ENCODE results near the gene P4HB. TPM values are rescaled to one million over a fixed set of nuclear protein-coding genes. Genes with fewer than 3 reads are reported as not detected.
A peak's percentile ranks its signal among the peaks of the same experiment; 100 is the strongest.

P4HB gene
- total and polyA plus RNA-seq, 12 donors: 546 to 2,717 (median 934) TPM

GRCh38 chr17:81813861-81814683 lies 46.3 kb downstream of the P4HB start:
- WGBS, 4 donors: 88 to 91% (median 90%) methylated on average over 15 to 41 of the region's 41 CpGs
- Histone ChIP-seq H3K4me3 (no peak overlapping the region), H3K27me3 (peaks cover 7% of the 10 kb centered on the region), H3K9me3 (replicated peaks in 1 of 3) (no peaks in the 10 kb centered on the region), H3K27ac (no peak overlapping the region), H3K36me3 (replicated peaks in 1 of 2) (no peaks in the 10 kb centered on the region), H3K4me1 (replicated peaks in 1 of 2) (no peaks in the 10 kb centered on the region)
- no peak for DNase-seq
- intact Hi-C loops (cut with DNase I): no loop called here
- TF ChIP-seq CTCF (IDR thresholded peaks at IDR 0.05): no peak

GRCh38 chr17:81813371-81813684 lies 47.0 kb downstream of the P4HB start:
- no peak for TF ChIP-seq CTCF (IDR thresholded peaks at IDR 0.05)
- TF ChIP-seq POLR2A (IDR thresholded peaks at IDR 0.05): no peak
- intact Hi-C loops (cut with DNase I): no loop called here
- 82 to 91% (median 89%) methylated on average over 14 to 15 of the region's 15 CpGs; no CpG with 5 or more reads in 1 of the 4 donors for WGBS, 4 donors

GRCh38 chr17:81812571-81813370 lies 47.6 kb downstream of the P4HB start:
- WGBS, 4 donors: 78 to 84% (median 81%) methylated on average over 13 to 45 of the region's 45 CpGs
- TF ChIP-seq CTCF (IDR thresholded peaks at IDR 0.05): no peak
- TF ChIP-seq POLR2A (IDR thresholded peaks at IDR 0.05): no peak
- DNase-seq: no peak
- H3K27ac ChIP-seq: no peak overlapping the region
- no peaks in the 10 kb centered on the region for H3K4me1 ChIP-seq (replicated peaks in 1 of 2)
- no peaks in the 10 kb centered on the region for H3K36me3 ChIP-seq (replicated peaks in 1 of 2)
- H3K4me3 ChIP-seq: no peak overlapping the region
- peaks cover 7% of the 10 kb centered on the region for H3K27me3 ChIP-seq
- no peaks in the 10 kb centered on the region for H3K9me3 ChIP-seq (replicated peaks in 1 of 3)
- intact Hi-C loops (cut with DNase I): no loop called here

More at GRCh38 chr17:81813371-81813684, 47.0 kb downstream of the P4HB start:
- Histone ChIP-seq H3K27me3 (peaks cover 7% of the 10 kb centered on the region), H3K4me1 (replicated peaks in 1 of 2) (no peaks in the 10 kb centered on the region), H3K4me3 (no peak overlapping the region), H3K36me3 (replicated peaks in 1 of 2) (no peaks in the 10 kb centered on the region), H3K9me3 (replicated peaks in 1 of 3) (no peaks in the 10 kb centered on the region), H3K27ac (no peak overlapping the region)
- DNase-seq: no peak

- Histone ChIP-seq H3K27ac (no peak overlapping the region), H3K4me3 (no peak overlapping the region), H3K27me3 (peaks cover 7% of the 10 kb centered on the region), H3K9me3 (replicated peaks in 1 of 3) (no peaks in the 10 kb centered on the region), H3K36me3 (replicated peaks in 1 of 2) (no peaks in the 10 kb centered on the region), H3K4me1 (replicated peaks in 1 of 2) (no peaks in the 10 kb centered on the region)
- intact Hi-C loops (cut with DNase I): no loop called here
- 44 to 77% (median 70%) methylated on average over 5 to 24 of the region's 24 CpGs for WGBS, 4 donors
- TF ChIP-seq CTCF (IDR thresholded peaks at IDR 0.05) (no peak), POLR2A (IDR thresholded peaks at IDR 0.05) (no peak)
- peak in 1 of 7 donors; percentile 70 for DNase-seq
Measured at GRCh38 chr17:81811705-81812570, 48.4 kb downstream of the P4HB start.
